Lung (tissue), 5 donors: ENCODE data around the gene DTNBP1. TPM values are rescaled to one million over a fixed set of nuclear protein-coding genes. Genes with fewer than 3 reads are reported as not detected.

ENCODE experiments used
- polyA plus RNA-seq, 2 donors: library from polyadenylated mRNA; stranded (reverse); fragments of 200-250 nt; gene quantifications; one replicate each; pipeline ENCODE4 v1.2.1, GENCODE V29; 2013
- small RNA-seq: library from RNA; depleted of rRNA; stranded (forward); fragments of <200 nt; gene quantifications from one replicate; pipeline ENCODE3, GENCODE V24; 2014; ENCODE audit warnings: low replicate concordance
- total RNA-seq, 2 donors: library from RNA; depleted of rRNA in 1 of 2; stranded (reverse); fragments of >200 nt in 1 of 2; gene quantifications; one replicate each; pipeline ENCODE4 v1.2.1, GENCODE V29; 2014 to 2021
- donor health status: Bipolar disorder and iron deficiency.
- donor health status: healthy.
- donor health status: DM: yes; HTN: yes; CAD: no.

DTNBP1 gene
- total and polyA plus RNA-seq, 4 donors: 9.9 to 23.9 (median 20.5) TPM

Small RNA genes lying within 50 kb of the gene (small RNA-seq; reads per million reads assigned to genes)
- not detected for gene RF00001
